SK-MEL-5 (cell line): ENCODE data around the gene ESYT2. TPM values are rescaled to one million over a fixed set of nuclear protein-coding genes. Genes with fewer than 3 reads are reported as not detected.
A peak's percentile ranks its signal among the peaks of the same experiment; 100 is the strongest.

Experiments
- DNase-seq: peaks from one replicate; pipeline ENCODE4 v3.0.0-alpha.2; 2016; ENCODE audit warnings: low read depth, low spot score
- in situ Hi-C: cut with HindIII; loops from 2 replicates; pipeline ENCODE4 v1.10.0; 2016; ENCODE audit warnings: low sequenced_read_pairs, high pct_unique_total_duplicates, low pct_unique_long_range_greater_than_20kb
- total RNA-seq: library from RNA; depleted of rRNA; stranded (reverse); fragments of >200 nt; shearing (Covaris generic); gene quantifications from 2 replicates; pipeline ENCODE4 v1.2.3, GENCODE V29; 2014

Gene ESYT2
- total RNA-seq, 1 experiment from 2014 or later, result 97.7 TPM

GRCh38 chr7:158763454-158764033 lies 65.8 kb downstream of the ESYT2 start:
- in situ Hi-C loops, result no loop called here
- no peak for DNase-seq

- DNase-seq, result no peak
- in situ Hi-C loops, result no loop called here
These were observed 67.4 kb downstream of the ESYT2 start for GRCh38 chr7:158761945-158762344.

GRCh38 chr7:158760936-158761335 lies 68.4 kb downstream of the ESYT2 start:
- DNase-seq, result peak; percentile 30
- in situ Hi-C loops, result no loop called here

- in situ Hi-C loops, result no loop called here
- no peak for DNase-seq
These were observed 68.9 kb downstream of the ESYT2 start for GRCh38 chr7:158760445-158760764.

GRCh38 chr7:158759749-158760444 lies 69.4 kb downstream of the ESYT2 start:
- in situ Hi-C loops, result no loop called here
- no peak for DNase-seq

- in situ Hi-C loops, result no loop called here
- no peak for DNase-seq
These were observed 70.1 kb downstream of the ESYT2 start for GRCh38 chr7:158759245-158759614.

- in situ Hi-C loops, result no loop called here
- no peak for DNase-seq
These were observed 70.6 kb downstream of the ESYT2 start for GRCh38 chr7:158758586-158759244.

- no peak for DNase-seq
- in situ Hi-C loops, result no loop called here
These were observed 71.8 kb downstream of the ESYT2 start for GRCh38 chr7:158757404-158757989.

GRCh38 chr7:158754746-158755444 lies 74.4 kb downstream of the ESYT2 start:
- no peak for DNase-seq
- in situ Hi-C loops, result no loop called here

- DNase-seq, result no peak
- in situ Hi-C loops, result no loop called here
These were observed 75.4 kb downstream of the ESYT2 start for GRCh38 chr7:158753900-158754299.

GRCh38 chr7:158751751-158752150 lies 77.6 kb downstream of the ESYT2 start:
- no peak for DNase-seq
- in situ Hi-C loops, result no loop called here

GRCh38 chr7:158751199-158751598 lies 78.1 kb downstream of the ESYT2 start:
- in situ Hi-C loops, result no loop called here
- no peak for DNase-seq

GRCh38 chr7:158750702-158751101 lies 78.6 kb downstream of the ESYT2 start:
- no peak for DNase-seq
- in situ Hi-C loops, result no loop called here

GRCh38 chr7:158749396-158749795 lies 79.9 kb downstream of the ESYT2 start:
- in situ Hi-C loops, result no loop called here
- DNase-seq, result no peak

GRCh38 chr7:158748335-158748734 lies 81.0 kb downstream of the ESYT2 start:
- no peak for DNase-seq
- in situ Hi-C loops, result no loop called here

GRCh38 chr7:158747408-158747807 lies 81.9 kb downstream of the ESYT2 start:
- in situ Hi-C loops, result no loop called here
- DNase-seq, result no peak

- no peak for DNase-seq
- in situ Hi-C loops, result no loop called here
These were observed 82.4 kb downstream of the ESYT2 start for GRCh38 chr7:158746957-158747356.

GRCh38 chr7:158745057-158745715 lies 84.1 kb downstream of the ESYT2 start:
- DNase-seq, result no peak
- in situ Hi-C loops, result no loop called here
